HEK293T (cell line): ENCODE results near the gene FKBP7.

ENCODE experiments used
- CTCF ChIA-PET: fragments of 350-600 bp; formaldehyde crosslinking; extraction: SDS; loops from one replicate; lab custom pipeline; 2021; ENCODE audit warnings: antibody characterized with exemption, inconsistent platforms; lab: Yijun Ruan, JAX
- POLR2A ChIA-PET: fragments of 350-600 bp; formaldehyde crosslinking; extraction: SDS; loops from one replicate; lab custom pipeline; 2020; ENCODE audit warnings: antibody characterized with exemption, inconsistent platforms; lab: Yijun Ruan, JAX
- DNase-seq: peaks from one replicate; pipeline ENCODE4 v3.0.0; 2012; ENCODE audit warnings: mixed read lengths; ENCODE audit errors: extremely low spot score
- ARNT ChIP-seq: fragments of 450-650 bp; IDR thresholded peaks from 2 replicates; pipeline ENCODE4 v1.6.1; 2017; ENCODE audit warnings: mild to moderate bottlenecking
- BHLHE40 ChIP-seq: fragments of 450-650 bp; IDR thresholded peaks from 2 replicates; pipeline ENCODE4 v1.6.1; 2016; ENCODE audit warnings: mild to moderate bottlenecking, moderate library complexity, borderline replicate concordance
- CTBP1 ChIP-seq: fragments of 450-650 bp; IDR thresholded peaks from 2 replicates; pipeline ENCODE4 v1.6.1; 2016; ENCODE audit warnings: borderline replicate concordance
- ELF4 ChIP-seq: fragments of 450-650 bp; IDR thresholded peaks from 2 replicates; pipeline ENCODE4 v1.6.1; 2017; ENCODE audit warnings: antibody characterized with exemption
- FOXA1 ChIP-seq: fragments of 450-650 bp; IDR thresholded peaks from 2 replicates; pipeline ENCODE4 v1.6.1; 2016; ENCODE audit warnings: mild to moderate bottlenecking
- FOXK2 ChIP-seq: fragments of 450-650 bp; IDR thresholded peaks from 2 replicates; pipeline ENCODE4 v1.6.1; 2016; ENCODE audit warnings: mild to moderate bottlenecking
- FOXM1 ChIP-seq: fragments of 450-650 bp; IDR thresholded peaks from 2 replicates; pipeline ENCODE4 v1.6.1; 2017; ENCODE audit warnings: mild to moderate bottlenecking, borderline replicate concordance
- HDGF ChIP-seq: fragments of 450-650 bp; IDR thresholded peaks from 2 replicates; pipeline ENCODE4 v1.6.1; 2017; ENCODE audit warnings: antibody characterized with exemption, borderline replicate concordance
- L3MBTL2 ChIP-seq: fragments of 450-650 bp; conservative IDR thresholded peaks from 2 replicates; pipeline ENCODE4 v1.6.1; 2016; ENCODE audit warnings: mild to moderate bottlenecking
- LEF1 ChIP-seq: fragments of 450-650 bp; IDR thresholded peaks from 2 replicates; pipeline ENCODE4 v1.6.1; 2017; ENCODE audit warnings: mild to moderate bottlenecking, borderline replicate concordance
- NFRKB ChIP-seq: fragments of 450-650 bp; IDR thresholded peaks from 2 replicates; pipeline ENCODE4 v1.6.1; 2016; ENCODE audit warnings: mild to moderate bottlenecking, moderate library complexity
- SP1 ChIP-seq: fragments of 450-650 bp; IDR thresholded peaks from 2 replicates; pipeline ENCODE4 v1.6.1; 2017
- SUZ12 ChIP-seq: fragments of 450-650 bp; IDR thresholded peaks from 2 replicates; pipeline ENCODE4 v1.6.1; 2016; ENCODE audit warnings: mild to moderate bottlenecking
- TARDBP ChIP-seq: fragments of 450-650 bp; IDR thresholded peaks from 2 replicates; pipeline ENCODE4 v1.6.1; 2016
- ZNF384 ChIP-seq: fragments of 450-650 bp; IDR thresholded peaks from 2 replicates; pipeline ENCODE4 v1.6.1; 2016
- TF ChIP-seq, protein P1 (sequence below): fragments of 450-650 bp; IDR thresholded peaks from 2 replicates; pipeline ENCODE4 v1.6.1; 2016

FKBP7 gene

DNA sequence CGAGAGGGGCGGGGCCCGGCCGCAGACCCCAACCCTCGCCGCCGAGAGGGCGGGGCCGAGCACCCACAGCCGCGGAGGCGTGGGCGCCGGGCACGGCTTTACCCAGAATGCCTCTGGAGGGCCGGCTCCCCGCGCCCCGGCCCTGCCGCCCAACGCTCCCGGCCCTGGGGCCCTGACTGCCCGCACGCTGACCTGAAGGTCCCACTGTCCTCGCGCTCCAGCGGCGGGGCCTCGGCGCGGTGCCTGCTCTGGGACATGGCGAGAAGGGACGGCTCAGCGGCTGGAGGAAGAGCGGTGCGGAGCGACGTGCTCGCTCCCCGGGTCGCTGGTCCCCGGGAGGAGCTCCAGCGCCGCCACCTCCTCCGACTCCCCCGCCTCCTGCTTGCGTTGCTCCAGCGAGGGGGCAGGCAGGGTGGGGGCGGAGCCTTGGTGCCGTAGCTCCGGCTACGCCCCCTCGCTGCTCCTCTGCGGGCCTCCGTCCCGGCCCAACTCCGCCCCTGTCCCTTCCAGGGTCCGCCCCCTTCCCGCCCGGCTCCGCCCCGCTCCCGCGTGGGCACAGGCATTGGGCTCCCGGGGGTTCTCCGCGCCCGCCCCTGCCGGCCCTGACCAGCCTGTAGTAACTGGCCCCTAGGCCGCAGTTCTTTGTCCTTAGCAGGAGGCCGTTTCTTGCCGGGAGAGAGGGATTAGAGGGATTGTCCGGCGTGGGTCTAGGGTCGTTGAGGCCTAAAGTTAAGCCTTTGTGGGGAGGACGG, 27.4 kb downstream of the FKBP7 start, which contains the start of the genes PJVK and PRKRA:
TSS of gene PJVK (plus strand) at position 605 of the 752 bp plus-strand sequence. CDS start 2,032 bp downstream, outside the sequence.
TSS of gene PRKRA (minus strand) at position 402 of the 752 bp plus-strand sequence. CDS start at position 257, 145 bp downstream.
- ChIA-PET CTCF (interaction anchor here (0.6 to 1.1 kb wide), 2 partner anchors 25 to 36 kb away, joined by 4 to 7 read pairs; no protein-coding TSS in a partner anchor), POLR2A (interaction anchor here (0.6 to 3.5 kb wide), 36 partner anchors 8 to 1467 kb away, joined by 3 to 29 read pairs (median 4); partner anchors contain the start of genes PLEKHA3 and RBM45)
- DNase-seq: peak; percentile 96
- no peak for TF ChIP-seq L3MBTL2
- peak; percentile 56; the same call in 1 of the 2 replicates for TF ChIP-seq TARDBP
- TF ChIP-seq HDGF: peak; percentile 96
- peak; percentile 46 for TF ChIP-seq ELF4

DNA sequence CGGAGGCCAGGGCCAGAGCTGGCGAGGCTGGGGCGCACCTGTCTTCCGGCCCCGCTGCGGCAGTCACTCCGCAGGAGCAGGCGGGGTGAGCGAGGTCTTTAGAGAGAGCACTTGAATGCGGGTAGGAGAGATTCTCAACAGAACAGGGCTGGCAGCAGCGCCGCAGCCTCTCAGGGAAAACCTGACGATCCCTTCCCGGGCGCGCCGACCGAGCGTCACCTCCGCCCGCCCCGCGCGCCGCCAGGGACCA, 28.0 kb downstream of the FKBP7 start:
- TF ChIP-seq ZNF384 (no peak), L3MBTL2 (0 out of 2 replicates have a peak, but pooled peaks have one; percentile 3)
- peak; percentile 80 for DNase-seq
- ChIA-PET CTCF (interaction anchor here (1.1 kb wide), 1 partner anchor 36 kb away, joined by 7 read pairs; no protein-coding TSS in a partner anchor), POLR2A (interaction anchor here (0.9 to 3.5 kb wide), 26 partner anchors 8 to 338 kb away, joined by 3 to 29 read pairs (median 4); partner anchors contain the start of gene RBM45)

DNA sequence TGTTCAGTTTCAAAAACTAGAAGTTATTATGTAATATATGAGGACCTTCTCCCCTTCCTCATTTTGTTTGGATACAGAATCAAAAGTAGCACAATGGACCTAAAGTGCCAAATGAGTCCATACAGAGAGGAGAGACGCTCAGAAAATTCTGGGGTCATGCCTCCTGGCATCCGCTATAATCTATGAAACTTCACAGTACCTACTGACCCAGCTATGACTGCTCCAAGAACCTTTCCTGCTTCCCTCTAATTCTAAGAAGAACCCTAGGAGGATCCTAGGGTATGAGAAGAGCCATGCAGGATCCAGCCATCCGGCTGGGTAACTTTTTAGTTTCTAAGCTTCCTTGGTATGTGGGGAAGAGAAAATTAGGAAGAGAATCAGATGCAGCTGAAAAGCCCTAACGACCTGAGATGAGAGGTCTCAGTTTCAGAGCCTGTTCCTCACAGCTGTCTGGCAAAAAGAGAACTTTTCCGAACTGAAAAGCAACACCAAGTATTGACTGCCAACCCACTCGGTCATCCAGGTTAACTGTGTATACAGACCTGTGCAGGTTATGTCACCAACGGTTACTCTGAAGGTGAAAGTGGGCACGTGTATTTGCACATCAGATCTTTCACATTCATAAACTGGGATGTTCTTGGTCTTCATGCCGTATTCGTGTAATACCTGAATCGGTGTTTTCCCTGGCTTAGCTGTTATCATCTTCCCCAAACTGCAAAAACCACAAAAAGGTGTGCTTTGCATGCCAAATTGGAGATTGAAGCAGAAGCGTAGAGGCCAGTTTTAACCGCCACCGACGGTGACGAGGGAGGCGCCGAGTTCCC, 28.5 kb downstream of the FKBP7 start:
- POLR2A ChIA-PET: interaction anchor here (1.1 to 3.5 kb wide), 4 partner anchors 31 to 51 kb away, joined by 3 to 29 read pairs (median 4); no protein-coding TSS in a partner anchor
- no peak for DNase-seq
- TF ChIP-seq L3MBTL2 (0 out of 2 replicates have a peak, but pooled peaks have one; percentile 21), HDGF (no peak), TARDBP (no peak)
- CTCF ChIA-PET: interaction anchor here (0.7 to 1.1 kb wide), 2 partner anchors 35 to 135 kb away, joined by 7 read pairs; no protein-coding TSS in a partner anchor

DNA sequence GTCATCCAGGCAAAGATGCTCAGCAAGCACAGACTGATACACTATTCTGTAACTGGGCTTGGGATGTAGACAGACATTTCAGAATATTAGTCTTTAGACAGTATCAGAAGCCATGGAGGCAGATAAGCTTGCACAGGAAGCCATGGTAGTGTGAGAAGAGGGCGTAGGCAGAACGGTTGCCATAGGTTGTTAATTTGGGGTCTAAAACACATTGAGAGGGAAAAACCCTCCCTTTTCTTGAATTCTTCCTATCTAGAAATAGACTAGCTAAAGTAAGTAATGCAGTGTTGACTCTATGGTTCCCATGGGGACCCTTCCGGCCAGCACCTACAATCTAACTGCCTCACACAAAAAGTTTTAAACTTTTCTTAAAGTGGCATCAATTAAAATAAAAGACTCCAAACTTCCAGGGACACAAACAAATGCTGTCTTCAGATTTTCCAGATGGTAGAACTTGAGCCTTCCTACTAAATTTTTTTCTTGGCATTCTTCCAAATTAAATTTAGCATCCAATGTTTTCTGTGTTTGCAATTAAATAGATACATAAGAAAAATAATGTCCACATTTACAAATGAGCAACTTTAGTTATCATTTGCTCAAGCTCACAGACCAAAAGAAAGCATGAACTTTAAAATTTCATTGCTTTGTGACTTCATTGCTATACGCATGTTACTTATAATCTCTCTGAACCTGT, 29.3 kb downstream of the FKBP7 start:
- TF ChIP-seq SUZ12 (no peak), NFRKB (no peak), ARNT (no peak), CTBP1 (no peak), FOXM1 (no peak), TARDBP (no peak), ELF4 (no peak), BHLHE40 (no peak), FOXA1 (no peak), ZNF384 (no peak), FOXK2 (no peak), LEF1 (no peak)
- TF ChIP-seq, protein P1, sequence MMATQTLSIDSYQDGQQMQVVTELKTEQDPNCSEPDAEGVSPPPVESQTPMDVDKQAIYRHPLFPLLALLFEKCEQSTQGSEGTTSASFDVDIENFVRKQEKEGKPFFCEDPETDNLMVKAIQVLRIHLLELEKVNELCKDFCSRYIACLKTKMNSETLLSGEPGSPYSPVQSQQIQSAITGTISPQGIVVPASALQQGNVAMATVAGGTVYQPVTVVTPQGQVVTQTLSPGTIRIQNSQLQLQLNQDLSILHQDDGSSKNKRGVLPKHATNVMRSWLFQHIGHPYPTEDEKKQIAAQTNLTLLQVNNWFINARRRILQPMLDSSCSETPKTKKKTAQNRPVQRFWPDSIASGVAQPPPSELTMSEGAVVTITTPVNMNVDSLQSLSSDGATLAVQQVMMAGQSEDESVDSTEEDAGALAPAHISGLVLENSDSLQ: no peak
- no peak for DNase-seq
- CTCF ChIA-PET: no interaction called here
- POLR2A ChIA-PET: interaction anchor here (1.1 to 3.5 kb wide), 2 partner anchors 33 to 35 kb away, joined by 3 to 29 read pairs; no protein-coding TSS in a partner anchor

DNA sequence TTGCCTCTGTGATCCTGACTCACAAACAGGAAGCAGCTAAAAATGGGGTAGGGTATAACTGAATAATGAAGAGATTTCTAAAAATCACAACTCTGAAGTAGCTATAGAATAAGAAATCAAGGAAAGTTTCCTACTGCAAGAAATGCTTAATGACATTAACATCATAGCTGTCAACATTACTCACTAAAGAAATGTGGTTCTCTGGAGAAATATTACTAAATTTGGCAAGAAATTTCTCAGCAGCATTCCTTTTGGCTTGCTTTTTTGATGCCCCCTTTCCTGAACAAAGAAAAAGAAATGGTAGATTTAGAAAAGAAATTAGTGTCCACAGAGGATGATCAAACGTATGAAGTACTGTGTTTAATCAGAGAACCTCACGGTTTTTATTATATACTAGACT, 37.0 kb downstream of the FKBP7 start:
- POLR2A ChIA-PET: interaction anchor here (1.4 kb wide), 1 partner anchor 10 kb away, joined by 6 read pairs; the partner anchor contains the start of genes PJVK and PRKRA
- CTCF ChIA-PET: no interaction called here

DNA sequence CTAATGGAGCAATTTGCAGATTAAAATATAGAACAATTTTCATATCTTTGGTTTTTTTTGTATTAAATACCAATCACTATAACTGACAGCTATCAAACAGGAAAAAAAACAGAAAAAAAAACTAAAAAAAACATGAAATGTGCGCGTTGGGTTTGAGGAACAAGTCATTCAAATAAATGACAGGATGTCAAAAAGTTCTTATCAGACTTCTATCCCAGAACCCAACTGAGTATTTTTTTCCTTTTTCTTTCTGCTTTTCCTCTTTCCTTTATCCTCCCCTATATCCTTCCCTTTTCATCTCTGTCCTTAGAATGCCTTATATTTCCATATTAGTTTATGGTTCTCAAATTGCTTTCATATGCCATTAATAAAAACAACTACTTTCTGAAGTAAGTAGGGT, 41.7 kb downstream of the FKBP7 start:
- DNase-seq: no peak
- CTCF ChIA-PET: no interaction called here
- TF ChIP-seq HDGF (no peak), FOXM1 (no peak), FOXA1 (no peak), TARDBP (no peak), CTBP1 (no peak), LEF1 (no peak), NFRKB (no peak), FOXK2 (no peak), ZNF384 (no peak), SUZ12 (no peak), ARNT (no peak), BHLHE40 (no peak), SP1 (no peak), ELF4 (no peak), L3MBTL2 (no peak)
- TF ChIP-seq, protein P1: no peak
- POLR2A ChIA-PET: no interaction called here

More for the DNA sequence above, 37.0 kb downstream of the FKBP7 start:
- DNase-seq: no peak
- TF ChIP-seq CTBP1: no peak
- TF ChIP-seq L3MBTL2: no peak
- no peak for TF ChIP-seq FOXK2
- no peak for TF ChIP-seq FOXA1
- TF ChIP-seq SUZ12: no peak
- no peak for TF ChIP-seq ARNT
- TF ChIP-seq FOXM1: no peak
- no peak for TF ChIP-seq BHLHE40
- no peak for TF ChIP-seq SP1
- no peak for TF ChIP-seq ELF4
- TF ChIP-seq, protein P1: no peak
- no peak for TF ChIP-seq TARDBP
- TF ChIP-seq NFRKB: no peak
- no peak for TF ChIP-seq LEF1
- no peak for TF ChIP-seq ZNF384
- no peak for TF ChIP-seq HDGF
